K562 (cell line): ENCODE measurements around the gene BTBD17. TPM values are rescaled to one million over a fixed set of nuclear protein-coding genes. Genes with fewer than 3 reads are reported as not detected.

Source experiments
- ATAC-seq: fragments of 200-7000 bp; cut with Tn5 transposase; 3 replicates; pipeline ENCODE4 v1.9.1; 2020; ENCODE audit warnings: moderate library complexity
- BruUV-seq: library from RNA; stranded (reverse); fragments of 400-500 nt; replicated peaks from 2 replicates; lab custom pipeline; 2021; lab: Mats Ljungman, UMichigan
- CTCF ChIA-PET: fragments of 300-600 bp; formaldehyde crosslinking; extraction: SDS; loops from one replicate; lab custom pipeline; 2021; ENCODE audit warnings: low intra/inter-chr PET ratio; lab: Yijun Ruan, JAX
- POLR2A ChIA-PET: fragments of 300-600, 350-650 bp; sonication (Branson Sonifier 250); formaldehyde crosslinking; extraction: SDS; loops from one replicate; lab custom pipeline; 2021; ENCODE audit warnings: antibody characterized with exemption, inconsistent platforms; lab: Yijun Ruan, JAX
- DNase-seq, 4 experiments: peaks; one replicate each; pipeline versions ENCODE4 v3.0.0 to v3.0.0-alpha.2; 2011 to 2018; ENCODE audit warnings: low spot score in 3 of 4, mixed read lengths in 3 of 4; ENCODE audit errors: extremely low read depth in 1 of 4
- FAIRE-seq: peaks from 2 replicates; lab custom pipeline; 2011; peaks lifted over from hg19 to GRCh38; lab: Jason Lieb, UNC
- H2AFZ ChIP-seq: 2 replicates; pipeline ENCODE4 v1.6.0; 2011; ENCODE audit warnings: low read depth, low read length, control low read depth, inconsistent platforms
- H3K27ac ChIP-seq: fragments of 200-600 bp; 3 replicates; pipeline ENCODE4 v1.8.0; 2011; ENCODE audit warnings: low read depth, mild to moderate bottlenecking, control low read depth, inconsistent platforms, low read length, moderate library complexity, mixed read lengths; ENCODE audit errors: extremely low read depth
- H3K27me3 ChIP-seq, 2 experiments: fragments of 300-600 bp in 1 of 2; 2 replicates in 1 of 2; 3 replicates in 1 of 2; pipeline versions ENCODE4 v1.6.0 to v1.8.0; 2011; ENCODE audit warnings: inconsistent platforms in 2 of 2, low read length in 2 of 2, mild to moderate bottlenecking in 1 of 2, mixed read lengths in 1 of 2, moderate library complexity in 1 of 2; ENCODE audit not compliant: control insufficient read depth in 2 of 2, insufficient read depth in 2 of 2
- H3K36me3 ChIP-seq: fragments of 300-600 bp; 3 replicates; pipeline ENCODE4 v1.8.0; 2011; ENCODE audit warnings: mild to moderate bottlenecking, low read length, inconsistent platforms; ENCODE audit not compliant: control insufficient read depth, insufficient read depth
- H3K4me1 ChIP-seq, 2 experiments: fragments of 200-600 bp in 1 of 2; replicated peaks in 1 of 2; 2 replicates in 1 of 2; 3 replicates in 1 of 2; pipeline versions ENCODE4 v1.5.1 to v1.8.0; 2011; ENCODE audit warnings: inconsistent platforms in 2 of 2, low read length in 2 of 2, mild to moderate bottlenecking in 1 of 2, mixed read lengths in 1 of 2, moderate library complexity in 1 of 2; ENCODE audit not compliant: control insufficient read depth in 2 of 2, insufficient read depth in 2 of 2
- H3K4me2 ChIP-seq: 2 replicates; pipeline ENCODE4 v1.6.1; 2011; ENCODE audit warnings: low read length, control low read depth, inconsistent platforms, mixed read lengths; ENCODE audit not compliant: insufficient read depth
- H3K4me3 ChIP-seq: fragments of 200-600 bp; sonication (generic), shearing (Covaris generic); 2 replicates; pipeline ENCODE4 v1.5.1; 2016; ENCODE audit warnings: control low read depth, inconsistent platforms
- H3K79me2 ChIP-seq: fragments of 200-600 bp; 3 replicates; pipeline ENCODE4 v1.8.0; 2011; ENCODE audit warnings: low read length, inconsistent platforms; ENCODE audit not compliant: control insufficient read depth, insufficient read depth
- H3K9ac ChIP-seq, 2 experiments: 2 replicates each; pipeline versions ENCODE4 v1.6.0 to v1.6.1; 2011; ENCODE audit warnings: low read depth in 2 of 2, low read length in 2 of 2, control low read depth in 1 of 2, inconsistent platforms in 1 of 2, mild to moderate bottlenecking in 1 of 2, mixed read lengths in 1 of 2; ENCODE audit not compliant: insufficient read depth in 1 of 2
- H3K9me1 ChIP-seq: one replicate; pipeline ENCODE4 v1.6.0; 2011; ENCODE audit warnings: inconsistent platforms, mild to moderate bottlenecking, low read length, moderate library complexity; ENCODE audit not compliant: control insufficient read depth, insufficient read depth
- H3K9me3 ChIP-seq: replicated peaks from 2 replicates; pipeline ENCODE4 v1.5.1; 2011; ENCODE audit warnings: low read depth, low read length, inconsistent platforms; ENCODE audit not compliant: control insufficient read depth, insufficient read depth
- H4K20me1 ChIP-seq: replicated peaks from 2 replicates; pipeline ENCODE4 v1.6.1; 2011; ENCODE audit warnings: low read length, inconsistent platforms, mixed read lengths; ENCODE audit not compliant: control insufficient read depth, insufficient read depth
- BDP1 ChIP-seq: IDR thresholded peaks from 3 replicates; pipeline ENCODE4 v1.6.1; 2011; ENCODE audit not compliant: insufficient read length, insufficient read depth
- DPF2 ChIP-seq: fragments of 450-650 bp; IDR thresholded peaks from 2 replicates; pipeline ENCODE4 v1.6.1; 2016
- NCOA2 ChIP-seq, 2 experiments: fragments of 450-650 bp; IDR thresholded peaks; 2 replicates each; pipeline ENCODE4 v1.6.1; 2018; ENCODE audit warnings: mild to moderate bottlenecking in 2 of 2, moderate library complexity in 1 of 2; ENCODE audit not compliant: partially characterized antibody in 2 of 2
- POLR3G ChIP-seq: IDR thresholded peaks from 2 replicates; pipeline ENCODE4 v1.6.1; 2011; ENCODE audit not compliant: insufficient read length, insufficient replicate concordance; ENCODE audit errors: extremely low read depth
- WHSC1 ChIP-seq: IDR thresholded peaks from one replicate; pipeline ENCODE4 v1.6.1; 2012; ENCODE audit warnings: low read length, control low read depth, inconsistent platforms
- ZC3H4 ChIP-seq: sonication (generic); formaldehyde crosslinking; IDR thresholded peaks from 2 replicates; pipeline ENCODE4 v1.9.0; 2021; ENCODE audit warnings: missing genetic modification reagents, borderline replicate concordance
- ZNF507 ChIP-seq: conservative IDR thresholded peaks from 2 replicates; pipeline ENCODE4 v1.6.1; 2017; ENCODE audit warnings: missing genetic modification characterization, missing compliant biosample characterization
- WGBS: fragments of 100-300 bp; shearing (Covaris generic); methylation state at CpG from one replicate; pipeline ENCODE4 v1.1.6; 2016; ENCODE audit warnings: low coverage, mixed read lengths; ENCODE audit not compliant: insufficient coverage; ENCODE audit errors: missing lambda C conversion rate; 5-methylcytosine and 5-hydroxymethylcytosine counted together
- in situ Hi-C: fragments of 300-500 bp; cut with MboI; formaldehyde crosslinking; loops from 4 replicates; pipeline ENCODE4 v1.15.0; 2018; ENCODE audit warnings: inconsistent platforms, mixed read lengths
- intact Hi-C: fragments of 100-400 bp; cut with micrococcal nuclease; formaldehyde crosslinking; loops from 2 replicates; pipeline ENCODE4 v1.14.2; 2022
- polyA plus RNA-seq, 8 experiments: library from polyadenylated mRNA; depleted of rRNA in 4 of 8; stranded (reverse) in 5 of 8; unstranded in 3 of 8; fragments of >200 nt; fragmentation: Nextera tagmentation in 2 of 8; fragmentation: Illumina TruSeq in 1 of 8; extraction: Ambion mirVana in 2 of 8; extraction: Trizol in 1 of 8; gene quantifications; 2 replicates each; pipeline versions ENCODE4 v1.2.1 to v1.2.3, GENCODE V29; 2011 to 2014; ENCODE audit warnings: inconsistent platforms in 1 of 8, missing spikeins in 1 of 8
- total RNA-seq, 7 experiments: library from RNA; depleted of rRNA in 6 of 7; stranded (reverse); fragments of >200 nt in 6 of 7; fragmentation: Illumina TruSeq in 2 of 7; extraction: Trizol in 2 of 7; gene quantifications; 2 replicates each; pipeline versions ENCODE4 v1.2.1 to v1.2.3, GENCODE V29; 2011 to 2021; ENCODE audit warnings: low replicate concordance in 1 of 7
- TF ChIP-seq, protein P1 (sequence below), 2 experiments: fragments of 450-650 bp in 1 of 2; sonication (generic) in 1 of 2; formaldehyde crosslinking in 1 of 2; IDR thresholded peaks; 2 replicates each; pipeline versions ENCODE4 v1.7.1 to v1.9.0; 2016 to 2022; ENCODE audit warnings: inconsistent platforms in 1 of 2, mild to moderate bottlenecking in 1 of 2, missing genetic modification reagents in 1 of 2
- TF ChIP-seq, protein P2 (sequence below): IDR thresholded peaks from 2 replicates; pipeline ENCODE4 v1.6.1; 2011; ENCODE audit warnings: borderline replicate concordance, low read depth, mild to moderate bottlenecking, moderate library complexity, low read length; ENCODE audit not compliant: insufficient read depth, poor library complexity, severe bottlenecking
- TF ChIP-seq, protein P3 (sequence below): IDR thresholded peaks from 2 replicates; pipeline ENCODE4 v1.6.1; 2014; ENCODE audit warnings: antibody characterized with exemption

Gene BTBD17
- total and polyA plus RNA-seq, 9 of the 15 experiments (the other 6 are each of a cell fraction or from before 2014, with no cell fraction given): not detected

DNA sequence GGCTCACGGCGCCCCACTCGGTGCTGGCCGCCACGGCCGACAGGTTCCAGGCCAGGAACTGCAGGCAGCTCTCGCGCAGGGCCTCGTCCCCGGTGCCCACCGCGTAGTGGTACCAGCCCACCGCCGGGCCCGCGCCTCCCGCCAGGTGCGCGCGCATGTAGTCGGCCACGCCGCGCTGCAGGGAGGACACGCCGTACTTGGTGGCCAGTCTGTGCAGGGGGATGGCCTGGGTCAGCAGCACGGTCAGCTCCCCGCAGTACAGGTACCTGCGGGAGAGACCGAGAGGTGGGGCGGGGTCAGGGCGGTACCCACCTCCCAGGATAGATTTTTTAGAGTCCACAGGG is 4.2 kb downstream of the BTBD17 start:
- DNase-seq: no peak
- POLR2A ChIA-PET: no interaction called here
- Histone ChIP-seq H3K9me3 (no peaks in the 10 kb centered on the region), H3K4me1 (peaks cover 0 to 43% of the 10 kb centered on the region in 2 experiments; a peak in 2 of 5 replicates), H3K9me1 (no peaks in the 10 kb centered on the region), H3K4me2 (no peak overlapping the region), H3K27ac (no peak overlapping the region), H3K79me2 (no peaks in the 10 kb centered on the region), H3K9ac (no peak overlapping the region), H4K20me1 (peaks cover 14% of the 10 kb centered on the region; the same call in 1 of the 2 replicates), H3K36me3 (no peaks in the 10 kb centered on the region), H2AFZ (no peak overlapping the region), H3K27me3 (peaks cover 13 to 74% of the 10 kb centered on the region in 2 experiments; a peak in 3 of 5 replicates), H3K4me3 (no peak overlapping the region)
- CTCF ChIA-PET: no interaction called here
- WGBS: 68% methylated on average over 16 of the region's 32 CpGs
- FAIRE-seq: no peak
- BruUV-seq: no TSS peak
- intact Hi-C loops (no loop called here), in situ Hi-C loops (no loop called here)
- no peak for ATAC-seq
- TF ChIP-seq ZNF507 (tag) (no peak), ZC3H4 (CRISPR knock-in tag) (no peak), POLR3G (no peak), BDP1 (no peak), DPF2 (no peak), NCOA2 (IDR thresholded peaks at IDR 0.05; ENCODE audit: partially characterized antibody in 2 of 2) (no peak), WHSC1 (no peak)
- TF ChIP-seq, protein P1, sequence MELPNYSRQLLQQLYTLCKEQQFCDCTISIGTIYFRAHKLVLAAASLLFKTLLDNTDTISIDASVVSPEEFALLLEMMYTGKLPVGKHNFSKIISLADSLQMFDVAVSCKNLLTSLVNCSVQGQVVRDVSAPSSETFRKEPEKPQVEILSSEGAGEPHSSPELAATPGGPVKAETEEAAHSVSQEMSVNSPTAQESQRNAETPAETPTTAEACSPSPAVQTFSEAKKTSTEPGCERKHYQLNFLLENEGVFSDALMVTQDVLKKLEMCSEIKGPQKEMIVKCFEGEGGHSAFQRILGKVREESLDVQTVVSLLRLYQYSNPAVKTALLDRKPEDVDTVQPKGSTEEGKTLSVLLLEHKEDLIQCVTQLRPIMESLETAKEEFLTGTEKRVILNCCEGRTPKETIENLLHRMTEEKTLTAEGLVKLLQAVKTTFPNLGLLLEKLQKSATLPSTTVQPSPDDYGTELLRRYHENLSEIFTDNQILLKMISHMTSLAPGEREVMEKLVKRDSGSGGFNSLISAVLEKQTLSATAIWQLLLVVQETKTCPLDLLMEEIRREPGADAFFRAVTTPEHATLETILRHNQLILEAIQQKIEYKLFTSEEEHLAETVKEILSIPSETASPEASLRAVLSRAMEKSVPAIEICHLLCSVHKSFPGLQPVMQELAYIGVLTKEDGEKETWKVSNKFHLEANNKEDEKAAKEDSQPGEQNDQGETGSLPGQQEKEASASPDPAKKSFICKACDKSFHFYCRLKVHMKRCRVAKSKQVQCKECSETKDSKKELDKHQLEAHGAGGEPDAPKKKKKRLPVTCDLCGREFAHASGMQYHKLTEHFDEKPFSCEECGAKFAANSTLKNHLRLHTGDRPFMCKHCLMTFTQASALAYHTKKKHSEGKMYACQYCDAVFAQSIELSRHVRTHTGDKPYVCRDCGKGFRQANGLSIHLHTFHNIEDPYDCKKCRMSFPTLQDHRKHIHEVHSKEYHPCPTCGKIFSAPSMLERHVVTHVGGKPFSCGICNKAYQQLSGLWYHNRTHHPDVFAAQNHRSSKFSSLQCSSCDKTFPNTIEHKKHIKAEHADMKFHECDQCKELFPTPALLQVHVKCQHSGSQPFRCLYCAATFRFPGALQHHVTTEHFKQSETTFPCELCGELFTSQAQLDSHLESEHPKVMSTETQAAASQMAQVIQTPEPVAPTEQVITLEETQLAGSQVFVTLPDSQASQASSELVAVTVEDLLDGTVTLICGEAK (IDR thresholded peaks at IDR 0.05): no peak
- TF ChIP-seq, protein P1 (CRISPR knock-in tag; IDR thresholded peaks at IDR 0.05): no peak
- TF ChIP-seq, protein P2, sequence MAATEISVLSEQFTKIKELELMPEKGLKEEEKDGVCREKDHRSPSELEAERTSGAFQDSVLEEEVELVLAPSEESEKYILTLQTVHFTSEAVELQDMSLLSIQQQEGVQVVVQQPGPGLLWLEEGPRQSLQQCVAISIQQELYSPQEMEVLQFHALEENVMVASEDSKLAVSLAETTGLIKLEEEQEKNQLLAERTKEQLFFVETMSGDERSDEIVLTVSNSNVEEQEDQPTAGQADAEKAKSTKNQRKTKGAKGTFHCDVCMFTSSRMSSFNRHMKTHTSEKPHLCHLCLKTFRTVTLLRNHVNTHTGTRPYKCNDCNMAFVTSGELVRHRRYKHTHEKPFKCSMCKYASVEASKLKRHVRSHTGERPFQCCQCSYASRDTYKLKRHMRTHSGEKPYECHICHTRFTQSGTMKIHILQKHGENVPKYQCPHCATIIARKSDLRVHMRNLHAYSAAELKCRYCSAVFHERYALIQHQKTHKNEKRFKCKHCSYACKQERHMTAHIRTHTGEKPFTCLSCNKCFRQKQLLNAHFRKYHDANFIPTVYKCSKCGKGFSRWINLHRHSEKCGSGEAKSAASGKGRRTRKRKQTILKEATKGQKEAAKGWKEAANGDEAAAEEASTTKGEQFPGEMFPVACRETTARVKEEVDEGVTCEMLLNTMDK: no peak
- TF ChIP-seq, protein P3, sequence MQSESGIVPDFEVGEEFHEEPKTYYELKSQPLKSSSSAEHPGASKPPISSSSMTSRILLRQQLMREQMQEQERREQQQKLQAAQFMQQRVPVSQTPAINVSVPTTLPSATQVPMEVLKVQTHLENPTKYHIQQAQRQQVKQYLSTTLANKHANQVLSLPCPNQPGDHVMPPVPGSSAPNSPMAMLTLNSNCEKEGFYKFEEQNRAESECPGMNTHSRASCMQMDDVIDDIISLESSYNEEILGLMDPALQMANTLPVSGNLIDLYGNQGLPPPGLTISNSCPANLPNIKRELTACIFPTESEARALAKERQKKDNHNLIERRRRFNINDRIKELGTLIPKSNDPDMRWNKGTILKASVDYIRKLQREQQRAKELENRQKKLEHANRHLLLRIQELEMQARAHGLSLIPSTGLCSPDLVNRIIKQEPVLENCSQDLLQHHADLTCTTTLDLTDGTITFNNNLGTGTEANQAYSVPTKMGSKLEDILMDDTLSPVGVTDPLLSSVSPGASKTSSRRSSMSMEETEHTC: no peak
